SH-SY5Y (cell line): Measurements from ENCODE around the gene ZNF513.

ENCODE experiments used
- GATA2 ChIP-seq: IDR thresholded peaks from 2 replicates; pipeline ENCODE4 v1.6.1; 2011; ENCODE audit warnings: mild to moderate bottlenecking, low read depth, low read length
- GATA3 ChIP-seq: IDR thresholded peaks from 2 replicates; pipeline ENCODE4 v1.6.1; 2011; ENCODE audit warnings: low read depth, mild to moderate bottlenecking, low read length, moderate library complexity

DNA sequence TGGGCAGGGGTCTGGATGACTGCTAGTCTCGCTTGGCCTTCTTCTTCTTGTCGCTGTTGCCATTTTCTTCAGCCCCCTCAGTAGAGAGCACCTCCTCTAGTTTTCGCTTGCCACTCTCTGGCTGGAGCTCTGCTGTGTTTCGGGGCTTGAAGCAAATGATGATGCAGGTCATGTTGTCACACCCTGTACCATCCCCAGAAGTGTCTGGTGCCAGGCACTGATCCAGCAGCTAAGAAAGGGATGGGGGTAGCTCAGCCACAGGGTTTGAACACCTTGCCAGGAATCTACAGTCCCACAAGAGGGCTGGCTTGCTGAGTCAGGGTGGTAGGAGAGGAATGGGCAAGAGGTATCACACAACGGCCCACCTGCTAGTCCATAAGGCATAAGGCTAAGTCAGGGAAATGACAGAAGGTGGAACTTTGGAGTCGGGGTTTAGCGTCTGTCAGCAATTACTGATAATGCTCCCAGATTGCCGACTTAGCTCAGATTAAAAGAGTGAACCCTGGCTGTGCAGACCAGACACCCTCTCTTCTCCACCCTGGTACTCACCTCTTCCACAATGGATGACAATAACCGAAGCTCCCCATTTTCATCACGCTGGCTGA, 1.1 kb upstream of the ZNF513 start:
- TF ChIP-seq GATA3 (no peak), GATA2 (no peak)
